Measurements from ENCODE around the gene DUSP23.

GRCh38 chr1:159748370-159748769 is 32.4 kb upstream of the DUSP23 start:
- TF ChIP-seq CTCF (IDR thresholded peaks at IDR 0.05 in 4 of 5, conservative IDR thresholded peaks at IDR 0.05 in 1 of 5) = no peak
- TF ChIP-seq POLR2A (IDR thresholded peaks at IDR 0.05) = no peak
